Stomach (tissue), 9 donors: ENCODE results near the gene NYAP2. TPM values are rescaled to one million over a fixed set of nuclear protein-coding genes. Genes with fewer than 3 reads are reported as not detected.

Experiments used
- DNase-seq, 2 donors: peaks; one replicate each; pipeline versions ENCODE4 v3.0.0 to v3.0.0-alpha.2; 2013 to 2019
- H3K27ac ChIP-seq, 5 donors: fragments of 200-600 bp in 4 of 5; sonication (generic) in 4 of 5; one replicate each; pipeline ENCODE4 v1.5.1; 2013 to 2019; ENCODE audit warnings: mild to moderate bottlenecking in 1 of 5, moderate library complexity in 1 of 5
- H3K27me3 ChIP-seq, 3 donors: fragments of 200-600 bp; sonication (generic); one replicate each; pipeline ENCODE4 v1.5.1; 2017 to 2019; ENCODE audit warnings: mixed run types in 1 of 3
- H3K36me3 ChIP-seq, 4 donors: fragments of 200-600 bp; sonication (generic); 1 replicate in 3 of 4; 2 replicates in 1 of 4; pipeline ENCODE4 v1.5.1; 2016 to 2019
- H3K4me1 ChIP-seq, 4 donors: fragments of 200-600 bp; sonication (generic); one replicate each; pipeline ENCODE4 v1.5.1; 2016 to 2019
- H3K4me3 ChIP-seq, 4 donors: fragments of 200-600 bp; sonication (generic) in 3 of 4; one replicate each; pipeline ENCODE4 v1.5.1; 2016 to 2019; ENCODE audit warnings: mild to moderate bottlenecking in 1 of 4
- H3K9me3 ChIP-seq, 4 donors: fragments of 200-600 bp; sonication (generic); one replicate each; pipeline ENCODE4 v1.5.1; 2016 to 2019
- EP300 ChIP-seq: sonication (generic); formaldehyde crosslinking; IDR thresholded peaks from one replicate; pipeline ENCODE4 v1.6.1; 2017; ENCODE audit warnings: antibody characterized with exemption
- POLR2A ChIP-seq, 4 donors: fragments of 450-650 bp; IDR thresholded peaks; one replicate each; pipeline ENCODE4 v1.6.1; 2016; ENCODE audit warnings: antibody characterized with exemption in 4 of 4, control low read depth in 2 of 4, mild to moderate bottlenecking in 1 of 4, moderate library complexity in 1 of 4
- POLR2AphosphoS5 ChIP-seq, 3 donors: sonication (generic); formaldehyde crosslinking; IDR thresholded peaks; one replicate each; pipeline ENCODE4 v1.6.1; 2016; ENCODE audit warnings: antibody characterized with exemption in 3 of 3
- WGBS, 5 donors: extraction: QIAGEN DNeasy Blood & Tissue Kit in 3 of 5; methylation state at CpG; one replicate each; pipeline versions ENCODE4 v1.1.5 to v1.1.7; 2013 to 2018; 5-methylcytosine and 5-hydroxymethylcytosine counted together
- intact Hi-C: fragments of 100-400 bp; cut with DNase I; formaldehyde crosslinking; loops from one replicate; pipeline ENCODE4 v1.15.1; 2023; ENCODE audit warnings: low total_unique reads
- polyA plus RNA-seq, 3 donors: library from polyadenylated mRNA; stranded (reverse); fragments of 200-250 nt; gene quantifications; one replicate each; pipeline ENCODE4 v1.2.3, GENCODE V29; 2013
- total RNA-seq, 5 donors: library from RNA; depleted of rRNA; stranded (reverse); fragments of >200 nt; gene quantifications; one replicate each; pipeline versions ENCODE4 v1.1.0 to v1.2.3, GENCODE V29; 2014 to 2016
- TF ChIP-seq, protein P1 (sequence below), 7 experiments: fragments of 450-650 bp in 4 of 7; fragments of 200-600 bp in 3 of 7; sonication (generic) in 3 of 7; IDR thresholded peaks; one replicate each; pipeline ENCODE4 v1.5.1; 2016 to 2019; ENCODE audit warnings: antibody characterized with exemption in 7 of 7, control low read depth in 2 of 7, mild to moderate bottlenecking in 1 of 7
- donor health status: healthy with polysubstance abuse.
- donor health status: Bipolar disorder and iron deficiency.
- donor health status: healthy.

The NYAP2 gene
- total and polyA plus RNA-seq, 8 donors = under 0.01 to 0.18 (median 0.03) TPM; not detected in 5

DNA sequence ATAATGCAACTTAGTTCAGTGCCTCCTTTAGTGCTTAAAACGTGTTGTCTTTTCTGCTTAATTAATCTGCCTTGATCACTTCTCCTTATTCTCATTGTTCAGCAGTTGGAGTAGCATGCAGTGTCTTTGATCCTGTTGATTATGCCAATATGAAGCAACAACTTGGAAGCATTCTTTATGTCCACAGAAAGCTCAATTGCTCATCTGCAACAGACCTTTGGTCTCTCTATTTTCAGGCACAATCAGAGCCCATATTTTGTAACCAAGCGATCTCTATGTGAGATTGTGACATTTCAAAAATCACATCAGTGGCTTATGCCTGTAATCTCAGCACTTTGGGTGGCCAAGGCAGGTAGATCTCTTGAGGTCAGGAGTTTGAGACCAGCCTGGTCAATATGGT is 217.3 kb downstream of the NYAP2 start:
- H3K27ac ChIP-seq = no peak overlapping the region
- H3K4me3 ChIP-seq = no peak overlapping the region
- intact Hi-C loops = no loop called here
- no peaks in the 10 kb centered on the region for H3K4me1 ChIP-seq
- no peaks in the 10 kb centered on the region for H3K36me3 ChIP-seq
- no peak for DNase-seq
- no peaks in the 10 kb centered on the region for H3K27me3 ChIP-seq
- 76 to 89% (median 81%) methylated on average over 2 of the region's 2 CpGs for WGBS, 5 donors
- TF ChIP-seq, protein P1, sequence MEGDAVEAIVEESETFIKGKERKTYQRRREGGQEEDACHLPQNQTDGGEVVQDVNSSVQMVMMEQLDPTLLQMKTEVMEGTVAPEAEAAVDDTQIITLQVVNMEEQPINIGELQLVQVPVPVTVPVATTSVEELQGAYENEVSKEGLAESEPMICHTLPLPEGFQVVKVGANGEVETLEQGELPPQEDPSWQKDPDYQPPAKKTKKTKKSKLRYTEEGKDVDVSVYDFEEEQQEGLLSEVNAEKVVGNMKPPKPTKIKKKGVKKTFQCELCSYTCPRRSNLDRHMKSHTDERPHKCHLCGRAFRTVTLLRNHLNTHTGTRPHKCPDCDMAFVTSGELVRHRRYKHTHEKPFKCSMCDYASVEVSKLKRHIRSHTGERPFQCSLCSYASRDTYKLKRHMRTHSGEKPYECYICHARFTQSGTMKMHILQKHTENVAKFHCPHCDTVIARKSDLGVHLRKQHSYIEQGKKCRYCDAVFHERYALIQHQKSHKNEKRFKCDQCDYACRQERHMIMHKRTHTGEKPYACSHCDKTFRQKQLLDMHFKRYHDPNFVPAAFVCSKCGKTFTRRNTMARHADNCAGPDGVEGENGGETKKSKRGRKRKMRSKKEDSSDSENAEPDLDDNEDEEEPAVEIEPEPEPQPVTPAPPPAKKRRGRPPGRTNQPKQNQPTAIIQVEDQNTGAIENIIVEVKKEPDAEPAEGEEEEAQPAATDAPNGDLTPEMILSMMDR (IDR thresholded peaks at IDR 0.05) = no peak
- TF ChIP-seq POLR2A (IDR thresholded peaks at IDR 0.05) = no peak
- TF ChIP-seq POLR2AphosphoS5 (IDR thresholded peaks at IDR 0.05) = no peak
- TF ChIP-seq EP300 = no peak
- H3K9me3 ChIP-seq = no peaks in the 10 kb centered on the region

DNA sequence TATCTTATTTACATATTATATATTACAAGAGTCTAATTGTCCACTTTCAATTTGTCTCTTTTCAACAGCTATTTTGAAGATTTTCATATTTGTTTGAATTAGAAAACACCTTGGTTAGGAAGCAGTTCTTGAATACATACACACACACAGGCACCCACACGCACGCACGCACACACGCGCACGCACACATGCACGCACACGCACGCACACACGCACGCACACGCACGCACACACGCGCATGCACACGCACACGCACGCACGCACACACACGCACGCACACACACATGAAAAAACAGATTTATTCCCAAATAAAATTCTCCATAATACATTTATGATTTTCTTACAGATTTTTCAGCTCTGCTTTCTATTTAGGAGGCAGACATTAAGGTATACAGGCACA is 220.7 kb downstream of the NYAP2 start:
- intact Hi-C loops = no loop called here
- H3K36me3 ChIP-seq = no peaks in the 10 kb centered on the region
- H3K4me3 ChIP-seq = no peak overlapping the region
- no peaks in the 10 kb centered on the region for H3K27me3 ChIP-seq
- DNase-seq = no peak
- TF ChIP-seq POLR2AphosphoS5 (IDR thresholded peaks at IDR 0.05) (no peak), POLR2A (IDR thresholded peaks at IDR 0.05) (no peak), EP300 (no peak)
- TF ChIP-seq, protein P1 (IDR thresholded peaks at IDR 0.05) = no peak
- no peak overlapping the region for H3K27ac ChIP-seq
- H3K4me1 ChIP-seq = no peaks in the 10 kb centered on the region
- no peaks in the 10 kb centered on the region for H3K9me3 ChIP-seq
- 80 to 94% (median 89%) methylated on average over 17 to 21 of the region's 21 CpGs for WGBS, 5 donors

DNA sequence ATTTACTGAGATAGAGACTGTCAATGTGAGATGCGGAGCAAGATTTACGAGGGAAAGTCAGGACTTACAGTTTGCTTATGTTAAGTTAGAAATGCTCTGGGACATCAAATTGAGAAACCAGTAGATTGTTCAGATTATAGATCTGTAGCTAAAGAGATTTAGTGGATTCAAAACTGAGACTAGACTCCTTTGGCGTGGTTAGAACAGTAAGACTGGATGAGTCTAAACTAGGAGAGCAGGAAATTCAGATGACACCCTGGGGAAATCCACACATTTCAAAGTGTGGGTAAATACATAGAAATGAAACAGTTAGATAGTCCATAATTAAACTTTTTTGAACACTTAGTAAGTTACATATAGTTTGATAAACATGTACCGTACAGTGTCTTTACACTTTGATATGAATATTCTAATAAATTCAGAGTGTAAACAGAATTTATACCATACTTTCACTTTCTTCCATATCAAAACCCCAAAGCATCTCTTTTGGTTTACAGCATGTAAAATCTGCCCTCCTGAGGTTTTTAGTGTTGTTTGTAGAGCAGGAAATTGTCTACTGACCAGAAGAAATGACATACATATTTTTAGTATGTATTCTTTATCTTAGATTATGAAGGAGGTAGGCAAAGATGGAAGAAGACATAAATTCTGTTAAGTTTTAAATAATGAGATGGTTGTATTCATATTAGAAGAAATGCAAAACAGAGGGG is 231.5 kb downstream of the NYAP2 start:
- no peak overlapping the region for H3K4me3 ChIP-seq
- intact Hi-C loops = no loop called here
- H3K36me3 ChIP-seq = no peaks in the 10 kb centered on the region
- no peak overlapping the region for H3K27ac ChIP-seq
- TF ChIP-seq EP300 (no peak), POLR2AphosphoS5 (IDR thresholded peaks at IDR 0.05) (no peak)
- TF ChIP-seq, protein P1 (IDR thresholded peaks at IDR 0.05) = no peak
- no peaks in the 10 kb centered on the region for H3K27me3 ChIP-seq
- 81 to 91% (median 88%) methylated on average over 4 of the region's 4 CpGs for WGBS, 5 donors
- no peaks in the 10 kb centered on the region for H3K9me3 ChIP-seq
- no peak for DNase-seq
- no peaks in the 10 kb centered on the region for H3K4me1 ChIP-seq

DNA sequence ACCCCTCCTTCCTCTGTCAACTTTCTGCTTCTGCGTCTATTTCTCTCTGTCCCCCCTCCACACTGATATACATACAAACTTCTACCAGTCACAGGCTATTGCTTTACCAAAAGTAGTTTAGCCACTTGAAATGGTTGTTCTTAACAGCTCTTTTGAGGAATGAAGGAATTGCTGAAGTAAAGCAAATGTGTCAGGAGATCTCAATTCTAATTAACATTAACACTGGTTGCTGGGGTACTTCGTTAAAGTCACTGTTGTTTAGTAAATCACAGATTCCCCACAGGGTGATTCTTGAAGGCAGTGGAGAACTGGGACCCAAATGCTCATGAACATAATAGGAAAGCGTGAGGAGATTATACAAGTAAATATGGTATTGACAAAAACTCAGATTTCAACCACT is 232.8 kb downstream of the NYAP2 start:
- H3K9me3 ChIP-seq = no peaks in the 10 kb centered on the region
- H3K27me3 ChIP-seq = no peaks in the 10 kb centered on the region
- no peak for DNase-seq
- WGBS, 5 donors = 82 to 90% (median 84%) methylated on average over 3 of the region's 3 CpGs
- no peaks in the 10 kb centered on the region for H3K36me3 ChIP-seq
- H3K4me3 ChIP-seq = no peak overlapping the region
- H3K4me1 ChIP-seq = no peaks in the 10 kb centered on the region
- intact Hi-C loops = no loop called here
- TF ChIP-seq POLR2AphosphoS5 (IDR thresholded peaks at IDR 0.05) = no peak
- no peak for TF ChIP-seq EP300
- TF ChIP-seq, protein P1 (IDR thresholded peaks at IDR 0.05) = no peak
- H3K27ac ChIP-seq = no peak overlapping the region
